ENCODE measurements around the gene PRKCB.

The PRKCB gene

GRCh38 chr16:24152826-24153225, 317.0 kb downstream of the PRKCB start:
- Histone ChIP-seq H3K27ac (replicated peaks) (no peak overlapping the region), H3K4me3 (replicated peaks; ENCODE audit: insufficient read depth, low read length) (no peak overlapping the region), H3K27me3 (ENCODE audit: insufficient read depth, poor library complexity, severe bottlenecking) (no peaks in the 10 kb centered on the region)
- no peak for DNase-seq (ENCODE audit: low read depth in 1 of 2, low spot score in 1 of 2)
- TF ChIP-seq SPI1 (IDR thresholded peaks at IDR 0.05; ENCODE audit: borderline replicate concordance, low read depth) = no peak
- no peak for TF ChIP-seq GABPA (IDR thresholded peaks at IDR 0.05; ENCODE audit: low read depth)
- no peak for TF ChIP-seq REST (IDR thresholded peaks at IDR 0.05; ENCODE audit: insufficient replicate concordance, low read depth)
- TF ChIP-seq CTCF (IDR thresholded peaks at IDR 0.05; ENCODE audit: insufficient read depth, low read length) = no peak
- TF ChIP-seq POLR2AphosphoS5 (IDR thresholded peaks at IDR 0.05; ENCODE audit: low read depth) = no peak

GRCh38 chr16:24156777-24157176, 321.0 kb downstream of the PRKCB start:
- Histone ChIP-seq H3K27me3 (ENCODE audit: insufficient read depth, poor library complexity, severe bottlenecking) (no peaks in the 10 kb centered on the region), H3K4me3 (replicated peaks; ENCODE audit: insufficient read depth, low read length) (no peak overlapping the region), H3K27ac (replicated peaks) (no peak overlapping the region)
- no peak for DNase-seq (ENCODE audit: low read depth in 1 of 2, low spot score in 1 of 2)
- TF ChIP-seq REST (IDR thresholded peaks at IDR 0.05; ENCODE audit: insufficient replicate concordance, low read depth) = no peak
- TF ChIP-seq SPI1 (IDR thresholded peaks at IDR 0.05; ENCODE audit: borderline replicate concordance, low read depth) = no peak
- TF ChIP-seq GABPA (IDR thresholded peaks at IDR 0.05; ENCODE audit: low read depth) = no peak
- TF ChIP-seq CTCF (IDR thresholded peaks at IDR 0.05; ENCODE audit: insufficient read depth, low read length) = no peak
- TF ChIP-seq POLR2AphosphoS5 (IDR thresholded peaks at IDR 0.05; ENCODE audit: low read depth) = no peak

GRCh38 chr16:24163935-24164334, 328.2 kb downstream of the PRKCB start:
- Histone ChIP-seq H3K27ac (replicated peaks) (no peak overlapping the region), H3K4me3 (replicated peaks; ENCODE audit: insufficient read depth, low read length) (no peak overlapping the region), H3K27me3 (ENCODE audit: insufficient read depth, poor library complexity, severe bottlenecking) (no peaks in the 10 kb centered on the region)
- TF ChIP-seq CTCF (IDR thresholded peaks at IDR 0.05; ENCODE audit: insufficient read depth, low read length) = no peak
- DNase-seq (ENCODE audit: low read depth in 1 of 2, low spot score in 1 of 2) = no peak

GRCh38 chr16:24164416-24164815, 328.6 kb downstream of the PRKCB start:
- DNase-seq (ENCODE audit: low read depth in 1 of 2, low spot score in 1 of 2) = no peak
- Histone ChIP-seq H3K4me3 (replicated peaks; ENCODE audit: insufficient read depth, low read length) (no peak overlapping the region), H3K27ac (replicated peaks) (no peak overlapping the region), H3K27me3 (ENCODE audit: insufficient read depth, poor library complexity, severe bottlenecking) (no peaks in the 10 kb centered on the region)
- TF ChIP-seq POLR2AphosphoS5 (IDR thresholded peaks at IDR 0.05; ENCODE audit: low read depth) (no peak), CTCF (IDR thresholded peaks at IDR 0.05; ENCODE audit: insufficient read depth, low read length) (no peak)

All from HL-60 (cell line).